Measurements from ENCODE around the gene FECH. TPM values are rescaled to one million over a fixed set of nuclear protein-coding genes. Genes with fewer than 3 reads are reported as not detected.

FECH gene
- total RNA-seq, 1 experiment from 2014 or later, result 83.4 TPM

GRCh38 chr18:57581301-57581934, 5.1 kb downstream of the FECH start:
- no peak for DNase-seq
- no peak overlapping the region for H3K4me2 ChIP-seq
- no peak for TF ChIP-seq EZH2 (IDR thresholded peaks at IDR 0.05; ENCODE audit: low read depth)
- TF ChIP-seq, protein P1, sequence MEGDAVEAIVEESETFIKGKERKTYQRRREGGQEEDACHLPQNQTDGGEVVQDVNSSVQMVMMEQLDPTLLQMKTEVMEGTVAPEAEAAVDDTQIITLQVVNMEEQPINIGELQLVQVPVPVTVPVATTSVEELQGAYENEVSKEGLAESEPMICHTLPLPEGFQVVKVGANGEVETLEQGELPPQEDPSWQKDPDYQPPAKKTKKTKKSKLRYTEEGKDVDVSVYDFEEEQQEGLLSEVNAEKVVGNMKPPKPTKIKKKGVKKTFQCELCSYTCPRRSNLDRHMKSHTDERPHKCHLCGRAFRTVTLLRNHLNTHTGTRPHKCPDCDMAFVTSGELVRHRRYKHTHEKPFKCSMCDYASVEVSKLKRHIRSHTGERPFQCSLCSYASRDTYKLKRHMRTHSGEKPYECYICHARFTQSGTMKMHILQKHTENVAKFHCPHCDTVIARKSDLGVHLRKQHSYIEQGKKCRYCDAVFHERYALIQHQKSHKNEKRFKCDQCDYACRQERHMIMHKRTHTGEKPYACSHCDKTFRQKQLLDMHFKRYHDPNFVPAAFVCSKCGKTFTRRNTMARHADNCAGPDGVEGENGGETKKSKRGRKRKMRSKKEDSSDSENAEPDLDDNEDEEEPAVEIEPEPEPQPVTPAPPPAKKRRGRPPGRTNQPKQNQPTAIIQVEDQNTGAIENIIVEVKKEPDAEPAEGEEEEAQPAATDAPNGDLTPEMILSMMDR (conservative IDR thresholded peaks at IDR 0.05), result no peak
- peaks cover 28% of the 10 kb centered on the region for H3K36me3 ChIP-seq (ENCODE audit: low read depth)
- H3K4me3 ChIP-seq, result no peak overlapping the region
- POLR2A ChIA-PET (ENCODE audit: unreplicated experiment), result no interaction called here
- no peaks in the 10 kb centered on the region; the same call in 1 of the 2 replicates for H4K20me1 ChIP-seq (ENCODE audit: insufficient read depth)
- H3K79me2 ChIP-seq (ENCODE audit: low read depth), result peaks cover 27% of the 10 kb centered on the region
- no peak overlapping the region for H2AFZ ChIP-seq
- intact Hi-C loops (cut with micrococcal nuclease; ENCODE audit: unreplicated experiment), result no loop called here
- H3F3A ChIP-seq (ENCODE audit: insufficient read depth, low read depth), result 0 out of 2 replicates have a peak, but pooled peaks cover 11% of the 10 kb centered on the region
- CTCF ChIA-PET, result interaction anchor here (0.6 kb wide), 1 partner anchor 35 kb away, joined by 3 read pairs; no protein-coding TSS in a partner anchor
- no peaks in the 10 kb centered on the region for H3K27me3 ChIP-seq (ENCODE audit: insufficient read depth, low read depth)
- peaks cover 14% of the 10 kb centered on the region for H3K4me1 ChIP-seq (replicated peaks; ENCODE audit: insufficient read depth)
- no peaks in the 10 kb centered on the region for H3K9me2 ChIP-seq (ENCODE audit: insufficient read depth)
- H3K27ac ChIP-seq, result no peak overlapping the region
- H3K9me3 ChIP-seq (ENCODE audit: insufficient read depth, low read depth), result no peaks in the 10 kb centered on the region
- no TSS peak for BruUV-seq (replicated peaks)

GRCh38 chr18:57579934-57580333, 6.6 kb downstream of the FECH start:
- Histone ChIP-seq H3K27me3 (ENCODE audit: insufficient read depth, low read depth) (no peaks in the 10 kb centered on the region), H3K79me2 (ENCODE audit: low read depth) (peaks cover 16% of the 10 kb centered on the region), H3F3A (ENCODE audit: insufficient read depth, low read depth) (0 out of 2 replicates have a peak, but pooled peaks cover 10% of the 10 kb centered on the region), H3K36me3 (ENCODE audit: low read depth) (peaks cover 31% of the 10 kb centered on the region), H3K27ac (no peak overlapping the region), H3K9me3 (ENCODE audit: insufficient read depth, low read depth) (no peaks in the 10 kb centered on the region), H2AFZ (no peak overlapping the region), H3K4me3 (no peak overlapping the region), H3K9me2 (ENCODE audit: insufficient read depth) (no peaks in the 10 kb centered on the region), H3K4me1 (replicated peaks; ENCODE audit: insufficient read depth) (peaks cover 9% of the 10 kb centered on the region), H3K4me2 (no peak overlapping the region), H4K20me1 (ENCODE audit: insufficient read depth) (no peaks in the 10 kb centered on the region; the same call in 1 of the 2 replicates)
- no peak for DNase-seq
- no TSS peak for BruUV-seq (replicated peaks)
- ChIA-PET CTCF (no interaction called here), POLR2A (ENCODE audit: unreplicated experiment) (no interaction called here)
- intact Hi-C loops (cut with micrococcal nuclease; ENCODE audit: unreplicated experiment), result no loop called here
- TF ChIP-seq EZH2 (IDR thresholded peaks at IDR 0.05; ENCODE audit: low read depth), result no peak
- TF ChIP-seq, protein P1 (conservative IDR thresholded peaks at IDR 0.05), result no peak

- Histone ChIP-seq H3K9me3 (ENCODE audit: insufficient read depth, low read depth) (no peaks in the 10 kb centered on the region), H2AFZ (no peak overlapping the region), H3F3A (ENCODE audit: insufficient read depth, low read depth) (no peaks in the 10 kb centered on the region), H3K9me2 (ENCODE audit: insufficient read depth) (no peaks in the 10 kb centered on the region), H3K27ac (no peak overlapping the region), H3K27me3 (ENCODE audit: insufficient read depth, low read depth) (no peaks in the 10 kb centered on the region), H3K79me2 (ENCODE audit: low read depth) (no peaks in the 10 kb centered on the region), H3K4me3 (no peak overlapping the region), H3K4me1 (replicated peaks; ENCODE audit: insufficient read depth) (no peaks in the 10 kb centered on the region), H4K20me1 (ENCODE audit: insufficient read depth) (peaks cover 3% of the 10 kb centered on the region; the same call in 1 of the 2 replicates), H3K4me2 (no peak overlapping the region), H3K36me3 (ENCODE audit: low read depth) (peaks cover 36% of the 10 kb centered on the region)
- intact Hi-C loops (cut with micrococcal nuclease; ENCODE audit: unreplicated experiment), result no loop called here
- ChIA-PET CTCF (no interaction called here), POLR2A (ENCODE audit: unreplicated experiment) (no interaction called here)
- TF ChIP-seq EZH2 (IDR thresholded peaks at IDR 0.05; ENCODE audit: low read depth), result no peak
- TF ChIP-seq, protein P1 (conservative IDR thresholded peaks at IDR 0.05), result no peak
- no peak for DNase-seq
- BruUV-seq (replicated peaks), result no TSS peak
These were observed 10.2 kb downstream of the FECH start for GRCh38 chr18:57576316-57576715.

All from PC-9 (cell line).